Measurements from ENCODE around the gene FAM83G.
A peak's percentile ranks its signal among the peaks of the same experiment; 100 is the strongest.

FAM83G gene

GRCh38 chr17:18981642-18982424 is 22.7 kb downstream of the FAM83G start (continued):
- no peak for TF ChIP-seq ZNF157 (tag by site-specific recombination; IDR thresholded peaks at IDR 0.05)
- TF ChIP-seq EGR2 (tag by site-specific recombination; IDR thresholded peaks at IDR 0.05; ENCODE audit: low read depth) = peak; percentile 87
- no peak; the same call in 1 of the 2 replicates for TF ChIP-seq ZNF398 (tag by site-specific recombination; IDR thresholded peaks at IDR 0.05)
- no peak for TF ChIP-seq ZNF707 (tag by site-specific recombination; IDR thresholded peaks at IDR 0.05)
- TF ChIP-seq GLI4 (tag by site-specific recombination; IDR thresholded peaks at IDR 0.05) = no peak
- no peak for TF ChIP-seq ZNF704 (tag by site-specific recombination; IDR thresholded peaks at IDR 0.05)
- TF ChIP-seq ZNF19 (tag by site-specific recombination; IDR thresholded peaks at IDR 0.05; ENCODE audit: low read depth) = no peak
- no peak for TF ChIP-seq BCL6B (tag by site-specific recombination; IDR thresholded peaks at IDR 0.05)
- TF ChIP-seq ZNF16 (tag by site-specific recombination; IDR thresholded peaks at IDR 0.05; ENCODE audit: low read depth) = no peak
- peak; percentile 52; the same call in 1 of the 2 replicates for TF ChIP-seq OSR2 (tag by site-specific recombination; IDR thresholded peaks at IDR 0.05)
- TF ChIP-seq PRDM2 (tag by site-specific recombination; IDR thresholded peaks at IDR 0.05; ENCODE audit: borderline replicate concordance) = no peak
- peak; percentile 81 for TF ChIP-seq SCRT2 (tag by site-specific recombination; IDR thresholded peaks at IDR 0.05)
- peak; percentile 90 for TF ChIP-seq ZNF449 (tag by site-specific recombination; IDR thresholded peaks at IDR 0.05)
- no peak for TF ChIP-seq HOXC10 (CRISPR knock-in tag; IDR thresholded peaks at IDR 0.05)
- TF ChIP-seq ZNF324 (tag by site-specific recombination; IDR thresholded peaks at IDR 0.05) = no peak
- no peak for TF ChIP-seq OVOL3 (tag by site-specific recombination; IDR thresholded peaks at IDR 0.05)
- TF ChIP-seq ZBTB21 (tag by site-specific recombination; IDR thresholded peaks at IDR 0.05) = no peak; the same call in 1 of the 2 replicates
- TF ChIP-seq ZNF148 (tag by site-specific recombination; IDR thresholded peaks at IDR 0.05; ENCODE audit: borderline replicate concordance) = no peak
- no peak for TF ChIP-seq ZNF37A (tag by site-specific recombination; IDR thresholded peaks at IDR 0.05)
- TF ChIP-seq GLIS2 (tag by site-specific recombination; IDR thresholded peaks at IDR 0.05) = peak; percentile 55
- TF ChIP-seq TCF7L2 (IDR thresholded peaks at IDR 0.05; ENCODE audit: borderline replicate concordance, low read depth, low read length) = no peak
- TF ChIP-seq ZNF600 (tag by site-specific recombination; IDR thresholded peaks at IDR 0.05) = peak; percentile 95
- TF ChIP-seq ZBTB48 (tag by site-specific recombination; IDR thresholded peaks at IDR 0.05) = peak; percentile 56
- no peak for TF ChIP-seq GLI2 (tag by site-specific recombination; IDR thresholded peaks at IDR 0.05; ENCODE audit: borderline replicate concordance, low read depth)
